ENCODE measurements around the gene GNA15.
A peak's percentile ranks its signal among the peaks of the same experiment; 100 is the strongest.
"Not testable (repeated sequence)": the region's sequence is repeated elsewhere in the genome, so short reads cannot be mapped to it uniquely, and the experiment has no call there.

Gene GNA15, protein sequence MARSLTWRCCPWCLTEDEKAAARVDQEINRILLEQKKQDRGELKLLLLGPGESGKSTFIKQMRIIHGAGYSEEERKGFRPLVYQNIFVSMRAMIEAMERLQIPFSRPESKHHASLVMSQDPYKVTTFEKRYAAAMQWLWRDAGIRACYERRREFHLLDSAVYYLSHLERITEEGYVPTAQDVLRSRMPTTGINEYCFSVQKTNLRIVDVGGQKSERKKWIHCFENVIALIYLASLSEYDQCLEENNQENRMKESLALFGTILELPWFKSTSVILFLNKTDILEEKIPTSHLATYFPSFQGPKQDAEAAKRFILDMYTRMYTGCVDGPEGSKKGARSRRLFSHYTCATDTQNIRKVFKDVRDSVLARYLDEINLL

DNA sequence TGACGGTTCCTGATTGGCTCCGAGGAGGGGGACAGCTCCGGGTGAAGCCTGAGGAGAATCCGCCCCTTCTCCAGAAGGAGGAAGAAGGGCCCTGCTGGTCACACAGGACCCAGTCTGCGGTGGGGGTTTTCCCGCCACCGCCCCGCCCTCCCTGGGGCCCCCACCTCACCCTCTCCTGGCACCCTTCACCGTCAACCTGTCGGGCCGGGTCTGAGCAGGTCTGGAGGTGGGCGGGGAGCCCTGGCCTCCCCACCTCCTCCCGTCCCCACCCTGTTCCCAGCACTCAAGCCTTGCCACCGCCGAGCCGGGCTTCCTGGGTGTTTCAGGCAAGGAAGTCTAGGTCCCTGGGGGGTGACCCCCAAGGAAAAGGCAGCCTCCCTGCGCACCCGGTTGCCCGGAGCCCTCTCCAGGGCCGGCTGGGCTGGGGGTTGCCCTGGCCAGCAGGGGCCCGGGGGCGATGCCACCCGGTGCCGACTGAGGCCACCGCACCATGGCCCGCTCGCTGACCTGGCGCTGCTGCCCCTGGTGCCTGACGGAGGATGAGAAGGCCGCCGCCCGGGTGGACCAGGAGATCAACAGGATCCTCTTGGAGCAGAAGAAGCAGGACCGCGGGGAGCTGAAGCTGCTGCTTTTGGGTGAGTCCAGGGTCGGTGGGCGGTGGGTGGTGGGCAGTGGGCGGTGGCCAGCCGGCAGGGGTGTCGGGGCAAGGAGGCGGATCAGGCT lies at the start of gene GNA15:
Gene GNA15 (plus strand): TSS at position 73 of the 723 bp plus-strand sequence. CDS start 418 bp downstream, at position 491.
- DNase-seq (ENCODE audit: extremely low spot score, insufficient read length, low read depth) (no peak), FAIRE-seq (no peak)

DNA sequence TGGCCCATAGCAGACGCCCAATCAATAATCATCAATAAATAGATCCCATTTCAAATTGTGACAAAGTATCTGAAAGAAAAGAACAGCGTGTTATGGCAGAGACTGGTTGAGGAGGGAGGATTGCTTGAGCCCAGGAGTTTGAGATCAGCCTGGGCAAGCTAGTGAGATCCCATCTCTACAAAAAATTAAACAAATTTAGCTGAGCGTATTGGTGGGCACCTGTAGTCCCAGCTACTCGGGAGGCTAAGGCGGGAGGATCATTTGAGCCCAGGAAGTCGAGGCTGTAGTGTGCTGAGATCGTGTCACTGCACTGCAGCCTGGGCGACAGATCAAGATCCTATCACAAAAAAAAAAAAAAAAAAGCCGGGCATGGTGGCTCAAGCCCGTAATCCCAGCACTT lies 48.1 kb upstream of the GNA15 start:
- no peak for FAIRE-seq
- DNase-seq (ENCODE audit: extremely low spot score, insufficient read length, low read depth), result no peak

DNA sequence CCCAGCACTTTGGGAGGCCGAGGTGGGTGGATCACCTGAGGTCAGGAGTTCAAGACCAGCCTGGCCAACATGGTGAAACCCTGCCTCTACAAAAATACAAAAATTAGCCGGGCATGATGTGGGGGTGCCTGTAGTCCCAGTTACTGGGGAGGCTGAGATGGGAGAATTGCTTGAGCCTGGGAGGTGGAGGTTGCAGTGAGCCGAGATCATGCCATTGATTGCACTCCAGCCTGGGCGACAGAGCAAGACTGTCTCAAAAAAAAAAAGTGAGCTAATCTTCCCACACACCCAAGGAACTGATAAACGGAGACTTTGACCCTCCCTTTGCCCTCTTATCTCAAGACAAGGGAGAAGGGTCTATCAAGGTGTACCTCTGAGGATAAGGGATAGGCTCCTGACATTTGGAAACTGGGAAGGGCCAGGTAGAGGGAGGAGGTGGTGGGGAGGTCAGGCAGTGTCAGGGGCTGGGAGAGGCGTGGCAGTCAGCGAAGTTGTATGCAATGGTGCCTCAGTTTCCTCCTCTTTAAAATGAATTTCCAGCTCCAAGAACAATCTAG lies 46.5 kb upstream of the GNA15 start:
- not testable (repeated sequence) for FAIRE-seq; DNase-seq (ENCODE audit: extremely low spot score, insufficient read length, low read depth)

DNA sequence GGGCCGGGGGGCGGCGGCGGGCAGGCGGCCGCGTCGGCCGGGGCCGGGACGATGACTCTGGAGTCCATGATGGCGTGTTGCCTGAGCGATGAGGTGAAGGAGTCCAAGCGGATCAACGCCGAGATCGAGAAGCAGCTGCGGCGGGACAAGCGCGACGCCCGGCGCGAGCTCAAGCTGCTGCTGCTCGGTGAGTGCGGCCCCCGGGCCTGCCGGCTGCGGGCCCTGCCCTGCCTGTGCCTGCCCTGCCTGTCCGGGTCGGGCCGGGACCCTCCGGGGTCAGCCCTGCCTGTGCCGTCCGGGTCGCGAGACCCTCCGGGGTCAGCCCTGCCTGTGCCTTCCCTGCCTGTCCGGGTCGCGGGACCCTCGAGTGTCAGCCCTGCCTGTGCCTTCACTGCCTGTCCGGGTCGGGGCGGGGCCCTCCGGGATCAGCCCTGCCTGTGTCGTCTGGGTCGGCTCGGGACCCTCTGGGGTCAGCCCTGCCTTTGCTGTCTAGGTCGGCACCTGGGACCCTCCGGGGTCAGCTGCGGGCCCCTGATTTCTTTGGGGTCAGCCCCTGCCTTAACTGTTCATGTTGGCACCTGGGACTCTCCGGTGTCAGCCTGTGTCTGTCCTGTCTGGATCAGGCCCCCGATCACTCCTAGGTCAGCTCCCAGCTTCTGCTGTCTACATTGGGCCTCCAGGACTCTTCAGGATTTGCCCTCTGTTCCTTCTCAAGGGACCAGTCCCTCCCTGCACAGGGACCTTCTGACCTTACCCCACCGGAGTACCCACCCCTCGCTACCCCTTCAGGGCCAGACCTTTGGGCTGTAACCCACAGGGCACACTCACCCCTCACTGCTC lies 41.0 kb upstream of the GNA15 start:
- DNase-seq (ENCODE audit: extremely low spot score, insufficient read length, low read depth), result no peak
- no peak for FAIRE-seq

DNA sequence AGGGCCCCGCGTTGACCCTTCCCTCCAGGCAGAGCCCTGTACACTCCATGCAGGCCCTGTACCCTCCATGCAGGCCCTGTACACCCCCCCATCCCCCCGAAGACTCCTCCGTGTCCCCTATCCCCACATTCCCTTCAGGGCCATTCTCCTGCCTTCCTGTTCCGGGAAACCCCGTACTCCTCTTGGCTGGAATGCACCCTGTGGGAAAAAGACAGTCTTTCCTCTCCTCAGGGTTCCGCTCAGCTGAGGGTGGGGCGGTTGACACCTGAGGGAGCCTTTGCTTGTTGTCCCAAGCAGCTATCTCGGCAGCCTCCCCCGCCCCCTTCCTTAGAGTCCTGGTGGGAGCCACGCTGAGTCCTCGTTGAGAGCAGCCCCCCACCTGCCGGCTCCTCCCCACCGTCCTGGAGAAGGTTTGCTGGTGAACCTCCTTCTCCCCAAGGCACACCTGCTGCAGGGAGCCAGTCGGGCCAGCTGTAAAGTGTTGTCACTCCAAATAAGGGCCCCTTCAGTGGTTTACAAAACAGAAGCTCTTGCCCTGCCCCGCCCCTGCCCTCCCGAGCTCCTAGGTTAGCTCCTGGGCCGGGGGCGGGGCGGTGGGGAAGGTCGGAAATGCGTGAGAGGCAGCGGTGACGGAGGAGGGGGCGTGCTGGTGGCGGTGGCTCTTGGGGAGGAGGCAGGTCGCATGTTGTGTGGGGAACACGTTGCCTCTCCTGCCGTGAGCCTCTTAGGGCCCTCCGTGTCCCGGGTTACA lies 40.2 kb upstream of the GNA15 start:
- no peak for FAIRE-seq

DNA sequence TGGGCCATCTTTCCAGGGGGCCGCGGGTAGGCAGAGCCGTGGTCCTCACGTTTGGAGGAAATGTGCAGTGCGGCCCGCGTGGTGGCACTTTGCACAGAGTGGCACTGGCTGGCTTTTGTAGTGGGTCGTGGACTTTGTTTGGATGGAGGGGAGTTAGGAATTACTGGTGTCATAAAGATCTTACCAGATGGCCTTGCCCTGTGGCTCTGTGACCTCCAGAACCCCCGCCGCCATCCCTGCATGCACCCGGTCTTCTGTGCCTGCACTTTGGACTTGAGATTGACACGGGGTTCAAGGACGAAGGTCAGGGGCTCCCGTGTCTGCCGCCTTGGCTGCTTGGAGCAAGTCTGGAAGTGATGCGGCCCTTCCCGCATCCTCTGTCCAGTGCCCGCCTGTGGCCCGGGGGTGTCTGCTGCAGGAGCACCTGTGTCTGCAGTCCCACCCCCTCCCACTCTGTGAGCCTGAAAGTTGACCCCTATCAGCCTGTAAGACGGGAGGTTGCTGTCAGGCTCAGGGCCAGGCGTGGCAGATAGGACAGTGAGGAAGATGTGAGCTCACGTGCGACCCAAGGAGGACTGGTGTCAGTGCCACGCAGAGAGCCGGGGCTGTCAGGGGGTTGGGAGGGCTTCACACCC lies 39.4 kb upstream of the GNA15 start:
- no peak for FAIRE-seq
- DNase-seq (ENCODE audit: extremely low spot score, insufficient read length, low read depth), result no peak

More for the DNA sequence above, 40.2 kb upstream of the GNA15 start:
- no peak for DNase-seq (ENCODE audit: extremely low spot score, insufficient read length, low read depth)

DNA sequence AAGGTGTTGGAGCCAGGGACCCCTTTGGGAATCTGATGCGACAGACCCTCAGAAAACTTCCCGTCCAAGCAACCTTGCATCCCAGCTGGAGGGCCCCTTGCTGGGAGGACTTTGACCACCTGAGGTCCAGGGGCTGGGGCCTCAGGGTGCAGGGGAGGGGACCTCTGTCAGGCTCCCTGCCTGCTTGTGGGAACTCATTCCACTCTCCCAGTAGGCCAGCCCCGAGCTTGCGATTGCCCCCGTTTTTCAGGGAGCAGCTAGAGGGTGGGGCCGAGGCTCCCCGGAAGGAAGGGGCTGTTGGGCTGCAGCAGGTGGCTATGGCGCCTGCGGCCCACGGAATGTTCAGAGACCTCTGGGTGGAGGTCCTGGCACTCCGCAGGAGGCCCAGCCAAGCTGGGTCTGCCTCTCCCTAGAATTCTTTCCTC lies 38.9 kb upstream of the GNA15 start:
- FAIRE-seq, result no peak
- no peak for DNase-seq (ENCODE audit: extremely low spot score, insufficient read length, low read depth)

DNA sequence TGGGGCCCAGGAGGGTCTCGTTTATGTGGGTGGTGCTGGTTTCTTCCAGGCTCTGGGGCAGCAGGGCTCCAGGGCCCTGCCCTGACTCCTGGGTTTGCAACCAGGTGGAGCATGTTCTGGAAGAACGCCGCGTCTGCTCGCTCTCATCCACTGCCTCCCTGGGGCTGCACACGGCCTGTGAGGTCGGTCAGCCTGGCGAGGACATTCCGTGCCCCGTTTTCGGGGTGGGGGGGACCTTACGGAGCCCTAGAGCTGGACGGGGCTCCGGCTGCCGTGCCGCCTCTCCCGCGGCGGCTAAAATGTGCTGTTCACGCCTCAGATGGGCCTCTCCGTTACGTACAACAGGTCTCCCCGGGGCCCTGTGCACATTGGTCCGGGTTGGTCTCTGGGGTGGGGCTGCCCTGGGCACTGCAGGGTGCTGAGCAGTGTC lies 38.4 kb upstream of the GNA15 start:
- DNase-seq (ENCODE audit: extremely low spot score, insufficient read length, low read depth) (no peak), FAIRE-seq (no peak)

DNA sequence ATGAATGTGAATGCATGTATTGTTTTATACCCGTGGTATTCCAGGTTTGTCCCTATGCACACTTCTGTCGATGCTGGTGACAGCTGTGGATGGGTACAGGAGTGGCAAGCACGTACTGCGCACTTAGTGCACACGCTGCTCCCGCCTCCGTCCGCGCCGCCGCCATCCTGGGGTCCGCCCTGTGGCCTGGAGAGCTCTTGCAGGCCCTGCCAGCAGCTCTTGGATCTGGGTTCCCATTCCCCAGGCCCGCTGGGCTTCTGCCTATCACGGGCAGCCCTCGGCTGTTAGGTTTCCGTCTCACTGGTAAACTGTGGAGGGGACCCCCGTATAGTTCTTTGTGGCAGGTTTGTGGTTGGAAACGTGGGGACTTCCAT lies 37.7 kb upstream of the GNA15 start:
- no peak for DNase-seq (ENCODE audit: extremely low spot score, insufficient read length, low read depth)
- no peak for FAIRE-seq

DNA sequence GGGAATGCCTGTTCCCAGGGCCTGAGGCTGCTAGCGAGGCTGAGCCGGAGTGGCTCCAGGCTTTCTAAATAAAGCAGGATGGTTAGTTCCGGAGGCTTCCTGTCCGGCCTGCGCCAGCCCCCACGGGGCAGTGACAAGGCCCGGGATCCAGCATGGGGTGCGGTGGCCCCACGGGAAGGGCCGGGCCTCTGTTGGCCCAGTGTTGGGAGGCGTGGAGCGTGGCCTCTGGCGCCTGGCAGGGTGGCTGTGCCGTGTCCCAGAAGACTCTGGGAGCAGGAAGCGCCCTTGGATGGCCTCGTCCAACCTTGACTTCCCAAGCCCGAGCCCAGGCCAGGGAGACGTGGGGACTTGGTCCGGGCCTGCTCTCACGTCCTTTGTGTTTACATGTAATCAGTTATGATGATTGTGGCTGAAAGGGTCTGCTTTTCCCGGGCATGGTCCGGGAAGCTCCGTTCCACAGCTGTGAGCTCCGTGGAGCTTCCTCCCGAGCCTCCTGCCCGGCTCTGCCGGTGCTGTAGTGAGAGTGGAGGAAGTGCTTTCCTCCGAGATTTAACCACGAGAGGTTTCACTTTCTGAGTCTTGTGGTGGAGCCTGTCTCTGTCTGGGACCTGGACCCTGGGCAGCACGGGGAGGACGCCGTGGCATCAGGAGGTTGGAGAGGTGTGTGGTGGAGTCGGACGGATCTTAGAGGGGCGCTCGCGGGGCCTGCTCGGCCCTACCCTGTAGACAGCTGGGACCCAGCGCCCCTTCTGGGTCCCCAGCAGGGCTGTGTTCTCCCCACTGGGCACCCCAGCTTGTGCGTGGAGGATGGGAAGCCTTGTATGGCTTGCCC lies 37.1 kb upstream of the GNA15 start:
- FAIRE-seq (peak; percentile 35), DNase-seq (ENCODE audit: extremely low spot score, insufficient read length, low read depth) (no peak)

DNA sequence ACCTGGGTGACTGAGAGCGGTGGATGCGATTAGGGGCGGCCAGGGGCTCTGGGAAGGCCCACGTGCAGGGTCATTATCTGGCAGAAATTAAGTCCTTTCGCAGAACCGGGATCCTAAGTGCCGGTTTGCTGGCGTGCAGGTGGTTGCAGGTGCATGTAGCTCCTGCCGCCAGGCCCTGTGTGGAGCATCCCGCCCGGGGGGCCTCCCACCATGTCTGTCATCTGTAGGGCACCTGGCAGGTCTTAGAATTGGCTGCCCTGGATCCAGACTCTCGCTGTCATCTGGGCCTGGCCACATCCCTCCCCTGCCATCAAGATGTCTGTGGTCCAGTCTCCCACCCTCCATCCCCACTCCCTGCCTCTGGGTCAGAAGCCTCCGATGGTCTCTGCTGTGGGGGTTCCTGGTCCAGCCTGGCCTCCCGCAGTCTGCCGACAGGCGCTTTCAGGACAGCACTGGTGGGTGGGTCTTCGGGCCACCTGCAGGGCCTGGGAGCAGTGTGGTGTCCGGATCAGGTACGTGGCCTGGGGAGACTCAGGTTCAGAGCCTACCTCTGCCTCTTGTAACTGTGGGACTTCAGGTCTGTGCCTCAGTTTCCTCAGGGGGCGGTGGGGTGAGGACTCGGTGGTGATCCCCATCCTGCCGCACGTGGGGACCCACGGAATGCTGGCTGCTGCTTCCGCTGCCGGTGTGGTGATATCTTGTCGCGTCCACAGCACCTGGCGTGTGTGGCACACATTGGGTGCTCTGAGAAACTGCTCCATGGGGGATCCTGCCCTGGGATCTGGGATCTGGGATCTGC lies 36.3 kb upstream of the GNA15 start:
- FAIRE-seq, result no peak
- DNase-seq (ENCODE audit: extremely low spot score, insufficient read length, low read depth), result no peak

DNA sequence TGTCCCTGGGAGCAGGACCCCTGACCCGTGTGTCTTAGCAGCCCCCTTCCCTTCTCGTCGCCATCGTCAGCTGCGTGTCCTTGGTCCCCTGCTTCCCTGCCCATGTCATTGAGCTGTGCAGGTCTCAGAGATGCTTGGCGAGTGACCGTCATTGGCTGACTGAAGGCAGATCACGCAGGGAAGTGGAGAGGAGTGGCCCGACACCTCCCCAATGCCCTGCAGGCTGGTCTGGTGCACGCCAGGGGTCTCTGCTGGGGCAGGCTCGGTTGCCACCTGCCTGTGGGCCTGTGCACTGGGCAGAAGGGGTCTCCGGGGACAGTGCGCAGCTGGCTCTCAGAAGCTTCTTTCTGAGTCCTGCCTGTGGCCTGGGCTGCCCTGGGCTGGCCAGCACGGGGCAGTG lies 35.5 kb upstream of the GNA15 start:
- DNase-seq (ENCODE audit: extremely low spot score, insufficient read length, low read depth), result no peak
- FAIRE-seq, result no peak

DNA sequence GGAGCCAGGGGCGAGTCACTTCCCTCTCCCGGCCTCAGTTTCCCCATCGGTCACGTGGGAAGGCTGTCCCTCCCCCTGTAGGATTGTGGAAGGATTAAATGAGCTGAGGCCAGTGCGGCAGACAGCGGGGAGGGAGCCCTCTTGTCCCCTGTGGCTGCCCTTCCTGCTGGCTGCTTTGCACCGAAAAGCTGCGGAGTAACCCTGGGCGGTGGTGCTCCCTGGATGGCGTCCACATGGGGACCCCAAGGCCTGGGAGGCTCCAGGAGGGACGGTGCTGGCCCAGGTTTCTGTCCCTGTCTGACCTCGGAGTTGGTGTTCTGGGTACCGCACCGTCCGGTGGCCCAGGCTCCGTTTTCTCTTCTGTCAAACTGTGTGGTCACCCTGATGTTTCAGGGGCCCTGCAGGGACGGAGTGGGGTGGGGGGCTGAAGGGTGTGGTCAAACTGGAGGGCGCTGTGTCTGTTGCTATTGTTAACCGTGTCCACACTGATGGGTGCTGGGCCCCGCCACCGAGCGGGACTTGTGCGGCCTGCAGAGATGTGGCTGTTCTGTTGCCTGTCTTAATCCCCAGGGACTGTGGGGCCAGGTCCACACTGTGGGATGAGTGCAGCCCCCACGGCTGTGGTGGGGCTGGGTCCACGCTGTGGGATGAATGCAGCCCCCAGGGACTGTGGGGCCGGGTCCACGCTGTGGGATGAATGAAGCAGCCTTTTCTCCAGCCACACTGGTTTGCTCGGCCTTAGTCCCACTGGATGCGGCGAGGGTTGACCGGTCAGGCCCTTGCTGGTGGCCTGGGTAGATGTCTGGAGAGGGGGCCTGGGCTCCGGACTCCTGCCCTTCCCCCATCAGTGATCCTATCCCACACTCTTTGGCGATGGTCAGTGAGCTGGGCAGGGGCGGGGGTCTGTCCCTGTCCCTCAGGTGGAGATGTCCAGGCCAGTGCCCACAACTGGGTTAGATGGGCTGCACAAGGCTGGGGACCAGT lies 34.8 kb upstream of the GNA15 start:
- no peak for DNase-seq (ENCODE audit: extremely low spot score, insufficient read length, low read depth)
- FAIRE-seq, result no peak

DNA sequence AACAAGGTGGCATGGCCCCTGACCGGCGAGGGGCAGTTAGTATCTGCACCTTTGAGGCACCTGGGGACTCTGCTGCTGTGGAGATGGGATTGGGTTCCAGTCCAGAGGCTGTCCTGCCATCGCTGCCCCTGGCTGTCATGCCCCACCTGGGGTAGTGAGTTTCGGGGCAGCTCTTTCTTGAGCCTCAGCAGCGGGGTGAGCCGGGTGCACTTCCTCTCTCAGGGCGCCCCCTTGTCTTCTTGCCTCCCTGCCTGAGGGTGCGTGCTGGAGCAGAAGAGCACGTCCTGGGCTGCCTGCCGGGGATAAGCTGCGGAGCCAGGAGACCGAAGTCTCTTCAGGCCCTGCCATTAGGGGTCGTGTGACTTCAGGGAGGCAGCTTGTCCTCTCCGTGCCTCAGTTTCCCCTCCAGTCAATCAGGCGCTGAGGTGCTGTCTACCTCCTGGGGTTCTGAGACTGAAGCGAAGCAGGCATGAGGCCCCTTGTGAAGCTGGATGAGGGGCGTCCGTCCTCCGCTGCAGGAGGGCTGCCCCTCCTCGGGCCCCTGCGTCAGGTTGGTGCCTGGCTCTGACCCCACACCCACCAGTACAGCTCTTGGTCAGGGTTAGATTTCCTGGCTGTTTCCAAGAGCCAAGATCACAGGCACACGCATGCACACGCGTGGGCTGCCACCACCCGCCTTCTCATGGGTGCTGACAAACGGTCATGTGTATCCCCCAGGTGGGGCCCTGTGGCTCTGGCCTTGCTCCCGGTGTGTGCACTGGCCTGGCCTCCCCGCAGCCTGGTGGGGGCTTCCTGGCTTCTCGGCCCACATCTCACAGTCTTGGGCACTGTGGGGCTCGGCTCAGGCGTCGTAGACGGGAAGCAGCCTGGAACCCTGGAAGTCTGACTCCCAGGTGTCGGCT lies 33.3 kb upstream of the GNA15 start:
- FAIRE-seq, result no peak
- DNase-seq (ENCODE audit: extremely low spot score, insufficient read length, low read depth), result no peak

DNA sequence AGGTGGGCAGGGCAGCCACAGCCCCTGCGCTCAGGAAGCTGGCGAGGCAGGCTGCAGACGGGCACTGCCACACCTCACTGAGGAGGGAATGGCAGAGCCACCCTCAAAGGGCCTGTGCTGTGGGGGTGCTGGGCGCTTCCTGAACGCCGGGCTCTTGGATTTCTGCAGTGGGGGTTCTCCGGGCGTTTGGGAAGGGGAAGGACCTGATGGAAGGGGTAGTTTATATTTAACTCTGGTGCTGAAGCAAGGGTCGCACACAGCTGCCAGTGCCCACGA lies 31.2 kb upstream of the GNA15 start:
- no peak for DNase-seq (ENCODE audit: extremely low spot score, insufficient read length, low read depth)
- no peak for FAIRE-seq

All from GM18507 (cell line).